PC-9 (cell line): Measurements from ENCODE around the gene LRP3. TPM values are rescaled to one million over a fixed set of nuclear protein-coding genes. Genes with fewer than 3 reads are reported as not detected.

Experiments
- BruUV-seq: library from RNA; stranded (reverse); fragments of 400-500 nt; replicated peaks from 2 replicates; lab custom pipeline; 2021; lab: Mats Ljungman, UMichigan
- CTCF ChIA-PET: fragments of 300-600 bp; sonication (Branson Sonifier 250); formaldehyde crosslinking; loops from one replicate; lab custom pipeline; 2022; ENCODE audit warnings: antibody characterized with exemption; lab: Charles Lee
- POLR2A ChIA-PET: fragments of 300-600 bp; sonication (Branson Sonifier 250); formaldehyde crosslinking; loops from one replicate; lab custom pipeline; 2022; ENCODE audit warnings: antibody characterized with exemption; ENCODE audit not compliant: unreplicated experiment; lab: Charles Lee
- DNase-seq, 2 experiments: peaks; one replicate each; pipeline versions ENCODE4 v3.0.0 to v3.0.0-alpha.2; 2015 to 2022; ENCODE audit warnings: mixed read lengths in 1 of 2
- H2AFZ ChIP-seq: fragments of 200-600 bp; sonication (generic); 2 replicates; pipeline ENCODE4 v1.8.1; 2017; ENCODE audit warnings: antibody characterized with exemption
- H3F3A ChIP-seq: fragments of 200-600 bp; sonication (generic); 2 replicates; pipeline ENCODE4 v1.8.1; 2017; ENCODE audit warnings: antibody characterized with exemption, mild to moderate bottlenecking, low read depth; ENCODE audit not compliant: insufficient read depth
- H3K27ac ChIP-seq: fragments of 200-600 bp; sonication (generic); 2 replicates; pipeline ENCODE4 v1.6.1; 2016; ENCODE audit warnings: mixed run types
- H3K27me3 ChIP-seq: fragments of 200-600 bp; sonication (generic); 2 replicates; pipeline ENCODE4 v1.6.1; 2016; ENCODE audit warnings: low read depth, mixed run types; ENCODE audit not compliant: insufficient read depth
- H3K36me3 ChIP-seq: fragments of 200-600 bp; sonication (generic); 2 replicates; pipeline ENCODE4 v1.6.1; 2016; ENCODE audit warnings: low read depth, mixed run types
- H3K4me1 ChIP-seq: fragments of 200-600 bp; sonication (generic); replicated peaks from 2 replicates; pipeline ENCODE4 v1.6.1; 2016; ENCODE audit warnings: mixed run types; ENCODE audit not compliant: insufficient read depth
- H3K4me2 ChIP-seq: fragments of 200-600 bp; sonication (generic); 2 replicates; pipeline ENCODE4 v1.6.1; 2017; ENCODE audit warnings: mixed run types
- H3K4me3 ChIP-seq: fragments of 200-600 bp; sonication (generic); 2 replicates; pipeline ENCODE4 v1.6.1; 2016; ENCODE audit warnings: mixed run types
- H3K79me2 ChIP-seq: fragments of 200-600 bp; sonication (generic); 2 replicates; pipeline ENCODE4 v1.6.1; 2017; ENCODE audit warnings: low read depth, mixed run types
- H3K9me2 ChIP-seq: fragments of 200-600 bp; sonication (generic); 2 replicates; pipeline ENCODE4 v1.8.1; 2017; ENCODE audit warnings: mild to moderate bottlenecking; ENCODE audit not compliant: insufficient read depth
- H3K9me3 ChIP-seq: fragments of 200-600 bp; sonication (generic); 2 replicates; pipeline ENCODE4 v1.8.1; 2016; ENCODE audit warnings: low read depth; ENCODE audit not compliant: insufficient read depth
- H4K20me1 ChIP-seq: fragments of 200-600 bp; sonication (generic); 2 replicates; pipeline ENCODE4 v1.8.1; 2017; ENCODE audit not compliant: insufficient read depth
- EZH2 ChIP-seq: fragments of 200-600 bp; sonication (generic); IDR thresholded peaks from 2 replicates; pipeline ENCODE4 v1.8.0; 2017; ENCODE audit warnings: antibody characterized with exemption, low read depth
- intact Hi-C: fragments of 100-400 bp; cut with micrococcal nuclease; formaldehyde crosslinking; loops from one replicate; pipeline ENCODE4 v1.10.0; 2022; ENCODE audit not compliant: unreplicated experiment
- total RNA-seq: library from RNA; stranded (reverse); gene quantifications from 2 replicates; pipeline ENCODE4 v1.2.3, GENCODE V29; 2021
- TF ChIP-seq, protein P1 (sequence below): fragments of 200-600 bp; sonication (generic); conservative IDR thresholded peaks from 2 replicates; pipeline ENCODE4 v1.6.1; 2017; ENCODE audit warnings: mixed run types, antibody characterized with exemption, mild to moderate bottlenecking, moderate library complexity

LRP3 gene
- total RNA-seq, 1 experiment from 2014 or later = 2.3 TPM

DNA sequence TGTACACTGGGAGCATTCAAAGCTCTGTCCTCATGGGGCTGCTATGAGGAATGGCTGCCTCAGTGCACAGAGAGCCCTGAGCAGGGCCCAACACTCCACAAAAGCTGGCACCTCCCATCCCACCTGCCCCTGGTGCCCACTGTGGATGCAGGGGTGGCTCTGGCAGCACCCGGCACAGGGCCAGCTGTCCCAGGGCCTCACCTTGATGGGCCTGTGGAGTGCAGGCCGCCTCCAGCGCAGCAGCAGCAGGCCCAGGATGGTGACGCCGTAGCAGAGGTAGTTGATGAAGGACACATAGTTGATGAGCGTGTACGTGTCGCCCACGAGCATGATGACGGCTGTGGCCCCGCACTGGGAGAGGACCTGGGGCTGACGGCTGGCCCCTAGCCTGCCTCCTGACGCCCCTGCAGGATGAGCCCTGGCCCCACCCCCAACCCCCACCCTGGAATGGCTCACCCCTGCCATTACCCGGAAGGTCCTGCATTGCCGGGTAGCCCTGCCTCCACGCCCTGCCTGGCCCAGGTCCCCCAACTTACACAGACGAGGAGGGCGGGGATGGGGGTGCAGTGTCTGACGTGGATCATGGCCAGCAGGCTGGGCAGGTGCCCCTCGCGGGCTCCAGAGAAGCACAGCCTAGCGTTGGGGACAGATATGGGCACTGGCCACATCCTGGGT is 16.3 kb downstream of the LRP3 start:
- POLR2A ChIA-PET = no interaction called here
- TF ChIP-seq, protein P1, sequence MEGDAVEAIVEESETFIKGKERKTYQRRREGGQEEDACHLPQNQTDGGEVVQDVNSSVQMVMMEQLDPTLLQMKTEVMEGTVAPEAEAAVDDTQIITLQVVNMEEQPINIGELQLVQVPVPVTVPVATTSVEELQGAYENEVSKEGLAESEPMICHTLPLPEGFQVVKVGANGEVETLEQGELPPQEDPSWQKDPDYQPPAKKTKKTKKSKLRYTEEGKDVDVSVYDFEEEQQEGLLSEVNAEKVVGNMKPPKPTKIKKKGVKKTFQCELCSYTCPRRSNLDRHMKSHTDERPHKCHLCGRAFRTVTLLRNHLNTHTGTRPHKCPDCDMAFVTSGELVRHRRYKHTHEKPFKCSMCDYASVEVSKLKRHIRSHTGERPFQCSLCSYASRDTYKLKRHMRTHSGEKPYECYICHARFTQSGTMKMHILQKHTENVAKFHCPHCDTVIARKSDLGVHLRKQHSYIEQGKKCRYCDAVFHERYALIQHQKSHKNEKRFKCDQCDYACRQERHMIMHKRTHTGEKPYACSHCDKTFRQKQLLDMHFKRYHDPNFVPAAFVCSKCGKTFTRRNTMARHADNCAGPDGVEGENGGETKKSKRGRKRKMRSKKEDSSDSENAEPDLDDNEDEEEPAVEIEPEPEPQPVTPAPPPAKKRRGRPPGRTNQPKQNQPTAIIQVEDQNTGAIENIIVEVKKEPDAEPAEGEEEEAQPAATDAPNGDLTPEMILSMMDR = no peak
- no peak for TF ChIP-seq EZH2
- Histone ChIP-seq H3K27me3 (peaks cover 29% of the 10 kb centered on the region; the same call in 1 of the 2 replicates), H4K20me1 (no peaks in the 10 kb centered on the region), H3F3A (no peaks in the 10 kb centered on the region), H3K36me3 (no peaks in the 10 kb centered on the region), H3K9me2 (no peaks in the 10 kb centered on the region), H3K4me3 (no peak overlapping the region), H3K4me1 (no peaks in the 10 kb centered on the region), H3K27ac (no peak overlapping the region), H3K4me2 (no peak overlapping the region), H3K9me3 (no peaks in the 10 kb centered on the region), H3K79me2 (no peaks in the 10 kb centered on the region), H2AFZ (no peak overlapping the region)
- no TSS peak for BruUV-seq
- DNase-seq = no peak
- intact Hi-C loops = no loop called here
- CTCF ChIA-PET = no interaction called here

DNA sequence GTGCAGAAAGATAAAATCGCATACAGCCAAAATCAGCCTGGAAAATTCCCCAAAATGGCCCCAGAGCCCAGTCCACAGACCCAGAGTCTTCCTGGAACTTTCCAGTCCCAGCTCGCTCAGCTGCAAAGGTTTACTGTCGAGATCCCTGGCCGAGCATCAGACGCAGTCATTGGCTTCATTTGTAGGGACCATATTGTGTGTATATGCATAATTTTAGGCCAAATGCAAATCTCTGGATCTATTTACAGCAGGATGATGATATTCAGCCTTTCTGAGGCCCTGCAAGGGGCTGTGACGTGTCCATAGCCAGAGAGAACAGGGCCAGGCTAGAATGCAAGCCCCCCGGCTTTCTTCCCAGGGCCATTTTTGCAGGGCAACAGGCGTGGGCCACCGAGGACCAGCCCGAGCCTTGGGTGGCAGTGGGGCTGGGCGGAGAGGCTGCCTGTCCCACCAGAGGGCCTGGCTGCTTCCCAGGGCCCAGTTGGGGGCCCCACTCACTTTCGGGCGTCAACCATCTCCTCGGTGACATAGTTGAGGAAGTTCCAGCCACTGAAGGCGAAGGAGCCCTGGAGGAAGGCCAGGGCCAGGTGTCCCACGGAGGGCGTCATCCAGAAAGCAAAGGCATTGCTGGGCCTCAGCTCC is 17.8 kb downstream of the LRP3 start:
- no peak for DNase-seq
- no peak for TF ChIP-seq EZH2
- TF ChIP-seq, protein P1 = no peak
- Histone ChIP-seq H3K4me3 (no peak overlapping the region), H3F3A (no peaks in the 10 kb centered on the region), H3K36me3 (no peaks in the 10 kb centered on the region), H3K9me3 (no peaks in the 10 kb centered on the region), H3K4me2 (no peak overlapping the region), H3K79me2 (no peaks in the 10 kb centered on the region), H2AFZ (no peak overlapping the region), H3K4me1 (no peaks in the 10 kb centered on the region), H4K20me1 (no peaks in the 10 kb centered on the region), H3K27ac (no peak overlapping the region), H3K27me3 (peaks cover 34% of the 10 kb centered on the region; the same call in 1 of the 2 replicates), H3K9me2 (no peaks in the 10 kb centered on the region)
- intact Hi-C loops = no loop called here
- no TSS peak for BruUV-seq
- ChIA-PET CTCF (interaction anchor here (0.6 kb wide), 1 partner anchor 219 kb away, joined by 3 read pairs; no protein-coding TSS in a partner anchor), POLR2A (no interaction called here)

DNA sequence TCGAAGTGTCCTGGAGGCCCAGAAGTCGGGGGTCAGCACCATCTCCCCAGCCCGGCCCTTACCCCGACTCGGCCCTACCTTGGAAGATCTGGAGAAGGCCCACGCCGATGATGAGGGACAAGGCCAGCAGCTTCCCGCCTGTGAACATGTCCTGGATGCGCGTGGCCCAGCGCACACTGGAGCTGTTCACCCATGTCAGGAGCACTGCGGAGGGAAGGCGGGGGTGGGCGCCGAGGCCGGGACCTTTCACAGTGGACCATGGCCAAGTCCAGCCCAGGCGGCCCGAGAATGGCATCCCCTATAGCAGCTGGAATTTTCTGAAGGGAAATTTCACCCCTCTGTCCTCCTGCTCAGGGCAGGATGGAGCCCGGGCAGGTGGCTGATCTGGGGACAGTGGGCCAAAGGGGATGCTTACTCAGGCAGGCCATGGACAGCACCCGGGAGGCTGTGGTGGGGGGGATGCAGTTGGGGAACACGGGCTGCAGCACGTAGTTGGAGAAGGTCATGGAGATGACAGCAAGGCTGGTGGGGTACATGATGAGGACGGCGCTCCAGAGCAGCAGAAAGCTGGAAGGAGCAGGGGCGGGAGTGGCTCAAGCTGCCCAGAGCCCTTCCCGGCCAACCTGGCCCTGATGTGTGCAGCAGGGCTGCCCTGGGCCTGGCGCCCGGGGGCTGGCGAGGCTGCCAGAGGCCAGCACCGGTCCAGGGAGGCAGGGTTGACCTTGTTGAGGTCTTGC is 18.5 kb downstream of the LRP3 start:
- CTCF ChIA-PET = interaction anchor here (0.6 kb wide), 1 partner anchor 218 kb away, joined by 3 read pairs; no protein-coding TSS in a partner anchor
- peaks cover 36% of the 10 kb centered on the region; the same call in 1 of the 2 replicates for H3K27me3 ChIP-seq
- no peak overlapping the region for H3K27ac ChIP-seq
- H3K79me2 ChIP-seq = no peaks in the 10 kb centered on the region
- no peaks in the 10 kb centered on the region for H3F3A ChIP-seq
- no peak overlapping the region for H3K4me2 ChIP-seq
- no peak overlapping the region for H3K4me3 ChIP-seq
- no peak for DNase-seq
- no peaks in the 10 kb centered on the region for H3K9me2 ChIP-seq
- TF ChIP-seq EZH2 = no peak
- TF ChIP-seq, protein P1 = no peak
- POLR2A ChIA-PET = no interaction called here
- H2AFZ ChIP-seq = no peak overlapping the region
- H4K20me1 ChIP-seq = no peaks in the 10 kb centered on the region
- no TSS peak for BruUV-seq
- no peaks in the 10 kb centered on the region for H3K4me1 ChIP-seq
- no peaks in the 10 kb centered on the region for H3K36me3 ChIP-seq
- intact Hi-C loops = no loop called here
- no peaks in the 10 kb centered on the region for H3K9me3 ChIP-seq
